AG09309 (cell line): ENCODE data around the gene HSD11B1L.

Source experiments
- DNase-seq: peaks from one replicate; pipeline ENCODE4 v3.0.0-alpha.2; 2010; ENCODE audit warnings: low read depth
- H3K4me3 ChIP-seq: 2 replicates; pipeline ENCODE4 v1.5.1; 2011; ENCODE audit warnings: mild to moderate bottlenecking, low read depth, low read length, moderate library complexity; ENCODE audit not compliant: control insufficient read depth
- CTCF ChIP-seq: IDR thresholded peaks from 2 replicates; pipeline ENCODE4 v1.5.1; 2011; ENCODE audit warnings: mild to moderate bottlenecking, low read depth, low read length, inconsistent platforms; ENCODE audit not compliant: insufficient read depth, control insufficient read depth; ENCODE audit errors: missing control alignments

The HSD11B1L gene

GRCh38 chr19:5694956-5695648, 14.3 kb downstream of the HSD11B1L start:
- no peak for TF ChIP-seq CTCF
- no peak for DNase-seq
- no peak overlapping the region for H3K4me3 ChIP-seq

GRCh38 chr19:5695649-5696195, 14.9 kb downstream of the HSD11B1L start:
- H3K4me3 ChIP-seq = no peak overlapping the region
- TF ChIP-seq CTCF = no peak
- DNase-seq = no peak

- no peak for DNase-seq
- no peak for TF ChIP-seq CTCF
- H3K4me3 ChIP-seq = no peak overlapping the region
Observed at GRCh38 chr19:5696196-5697021, 15.6 kb downstream of the HSD11B1L start.

- TF ChIP-seq CTCF = no peak
- no peak overlapping the region for H3K4me3 ChIP-seq
- no peak for DNase-seq
Observed at GRCh38 chr19:5697022-5697889, 16.4 kb downstream of the HSD11B1L start.

GRCh38 chr19:5697890-5698634, 17.2 kb downstream of the HSD11B1L start:
- TF ChIP-seq CTCF = no peak
- no peak for DNase-seq

More at GRCh38 chr19:5697890-5698634, 17.2 kb downstream of the HSD11B1L start:
- H3K4me3 ChIP-seq = no peak overlapping the region
